H1 (cell line): ENCODE measurements around the gene CABLES2. TPM values are rescaled to one million over a fixed set of nuclear protein-coding genes. Genes with fewer than 3 reads are reported as not detected.

Experiments used
- KDM1A ChIP-seq: fragments of 200-600, 300-600 bp; sonication (generic); IDR thresholded peaks from 2 replicates; pipeline ENCODE4 v1.7.1; 2016; ENCODE audit warnings: mild to moderate bottlenecking, low read length, borderline replicate concordance
- SUZ12 ChIP-seq: fragments of 200-600 bp; sonication (generic); IDR thresholded peaks from 2 replicates; pipeline ENCODE4 v1.6.1; 2012; ENCODE audit warnings: mild to moderate bottlenecking, inconsistent platforms, low read length, moderate library complexity, mixed read lengths
- polyA plus RNA-seq, 7 experiments: library from polyadenylated mRNA; depleted of rRNA in 3 of 7; stranded (reverse) in 5 of 7; unstranded in 2 of 7; fragments of >200 nt in 5 of 7; fragments of 200-250 nt in 2 of 7; gene quantifications; 1 replicate in 5 of 7; 2 replicates in 1 of 7; 4 replicates in 1 of 7; pipeline versions ENCODE4 v1.2.1 to v1.2.3, GENCODE V29; 2011 to 2013; ENCODE audit warnings: missing spikeins in 2 of 7, mixed read lengths in 2 of 7
- total RNA-seq: library from RNA; stranded (reverse); fragmentation: NEBNext Ultra II Directional; extraction: Animal tissue kit (Norgen Biotek cat#: 25700); gene quantifications from 2 replicates; pipeline ENCODE4 v1.2.1, GENCODE V29; 2021

Gene CABLES2
- total and polyA plus RNA-seq, 2 of the 8 experiments (the other 6 are each of a cell fraction or from before 2014, with no cell fraction given): 8.0 to 8.8 TPM

DNA sequence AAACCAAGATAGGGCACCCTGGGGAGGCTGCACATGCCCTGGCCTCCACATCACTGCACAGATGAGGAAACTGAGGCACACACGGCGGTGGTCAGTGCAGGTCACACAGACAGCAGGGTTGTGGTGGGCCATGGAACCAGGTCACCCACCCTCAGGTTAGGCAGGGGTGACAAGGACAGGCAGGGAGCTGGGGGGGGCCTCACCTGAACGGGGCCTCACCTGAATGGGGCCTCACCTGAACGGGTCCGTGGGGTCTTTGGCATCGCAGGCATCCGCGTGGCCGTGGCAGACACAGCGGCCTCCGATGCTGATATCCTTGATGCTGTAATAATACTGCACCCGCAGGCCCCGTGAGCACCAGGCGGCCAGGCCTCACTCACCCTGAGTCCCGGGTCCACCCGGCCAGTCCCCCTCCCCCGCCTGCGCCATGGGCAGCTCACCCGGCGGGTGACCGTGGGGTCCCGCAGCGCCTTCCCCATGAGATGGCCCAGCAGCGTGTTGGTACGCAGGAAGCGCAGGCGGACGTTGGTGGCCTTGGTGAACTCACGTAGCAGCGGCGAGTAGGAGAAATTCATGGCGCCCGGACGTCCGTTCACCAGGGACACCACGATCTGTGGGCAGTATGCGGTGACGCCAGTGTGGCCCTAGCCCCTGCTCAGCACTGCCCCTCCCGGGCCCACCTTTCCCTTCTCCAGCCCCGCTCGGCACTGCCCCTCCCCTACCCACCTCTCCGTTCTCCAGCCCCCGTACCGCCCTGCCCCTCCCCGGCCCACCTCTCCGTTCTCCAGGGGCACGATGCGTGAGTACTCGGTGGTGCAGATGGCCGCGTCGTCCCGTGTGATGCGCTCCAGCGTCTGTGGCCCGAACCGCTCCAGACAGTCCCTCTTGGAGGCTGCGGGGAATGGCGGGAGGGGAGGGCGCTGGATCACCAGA lies 55.4 kb downstream of the CABLES2 start (continued):
- TF ChIP-seq SUZ12 (no peak), KDM1A (no peak)
- TF ChIP-seq, all 59 proteins: peak for 0
